Natural killer cell (primary cell): ENCODE results near the gene ABTB2. TPM values are rescaled to one million over a fixed set of nuclear protein-coding genes. Genes with fewer than 3 reads are reported as not detected.

Experiments
- ATAC-seq, 3 donors: fragments of 150-1000 bp in 2 of 3; fragments of 200-7000 bp in 1 of 3; cut with Tn5 transposase; 1 replicate in 1 of 3; 2 replicates in 2 of 3; pipeline ENCODE4 v1.10.0; 2021; ENCODE audit warnings: mild to moderate bottlenecking in 2 of 3, moderate library complexity in 2 of 3
- DNase-seq, 2 donors: peaks; one replicate each; pipeline versions ENCODE4 v3.0.0 to v3.0.0-alpha.2; 2013 to 2021; ENCODE audit warnings: mixed read lengths in 1 of 2
- H3K27ac ChIP-seq: one replicate; pipeline ENCODE4 v1.5.1; 2013; ENCODE audit warnings: mild to moderate bottlenecking, low read length
- H3K27me3 ChIP-seq: one replicate; pipeline ENCODE4 v1.6.1; 2013; ENCODE audit warnings: low read length; ENCODE audit not compliant: control insufficient read depth, insufficient read depth
- H3K36me3 ChIP-seq: one replicate; pipeline ENCODE4 v1.6.1; 2013; ENCODE audit warnings: low read length; ENCODE audit not compliant: control insufficient read depth, insufficient read depth
- H3K4me1 ChIP-seq: one replicate; pipeline ENCODE4 v1.6.1; 2013; ENCODE audit warnings: low read length; ENCODE audit not compliant: control insufficient read depth, insufficient read depth
- H3K4me3 ChIP-seq: one replicate; pipeline ENCODE4 v1.5.1; 2013; ENCODE audit warnings: low read length
- H3K9me3 ChIP-seq: one replicate; pipeline ENCODE4 v1.6.1; 2013; ENCODE audit warnings: low read length; ENCODE audit not compliant: control insufficient read depth, insufficient read depth
- H3K27ac Mint-ChIP-seq, 2 donors: one replicate each; pipeline ENCODE4 v1.8.0; 2022; ENCODE audit warnings: mild to moderate bottlenecking in 2 of 2, mixed read lengths in 2 of 2, moderate library complexity in 1 of 2
- H3K27me3 Mint-ChIP-seq, 2 donors: one replicate each; pipeline ENCODE4 v1.8.0; 2022; ENCODE audit warnings: low read depth in 2 of 2, mixed read lengths in 2 of 2
- H3K36me3 Mint-ChIP-seq: one replicate; pipeline ENCODE4 v1.8.0; 2022; ENCODE audit warnings: mixed read lengths
- H3K4me1 Mint-ChIP-seq, 2 donors: one replicate each; pipeline ENCODE4 v1.8.0; 2022; ENCODE audit warnings: mixed read lengths in 2 of 2
- H3K4me3 Mint-ChIP-seq: one replicate; pipeline ENCODE4 v1.8.0; 2022; ENCODE audit warnings: mild to moderate bottlenecking, moderate library complexity, mixed read lengths
- H3K9me3 Mint-ChIP-seq, 2 donors: one replicate each; pipeline ENCODE4 v1.8.0; 2022; ENCODE audit warnings: mixed read lengths in 2 of 2
- WGBS: methylation state at CpG from one replicate; pipeline ENCODE4 v1.1.7; 2013; ENCODE audit warnings: missing lambda C conversion rate; ENCODE audit not compliant: insufficient coverage; 5-methylcytosine and 5-hydroxymethylcytosine counted together
- intact Hi-C: fragments of 100-400 bp; cut with micrococcal nuclease; formaldehyde crosslinking; loops from one replicate; pipeline ENCODE4 v1.14.2; 2022
- total RNA-seq, 4 donors: library from RNA; stranded (reverse); fragments of 120-200 nt in 1 of 4; gene quantifications; one replicate each; pipeline versions ENCODE4 v1.2.3 to v1.2.4, GENCODE V29; 2013 to 2022
- TF ChIP-seq, protein P1 (sequence below): fragments of 200-600 bp; IDR thresholded peaks from one replicate; pipeline ENCODE4 v1.8.0; 2022; ENCODE audit warnings: antibody characterized with exemption

The ABTB2 gene
- total RNA-seq, 3 donors from 2014 or later (not counting 1 experiment from before 2014, with no cell fraction given), result 0.65 to 1.7 (median 1.1) TPM

DNA sequence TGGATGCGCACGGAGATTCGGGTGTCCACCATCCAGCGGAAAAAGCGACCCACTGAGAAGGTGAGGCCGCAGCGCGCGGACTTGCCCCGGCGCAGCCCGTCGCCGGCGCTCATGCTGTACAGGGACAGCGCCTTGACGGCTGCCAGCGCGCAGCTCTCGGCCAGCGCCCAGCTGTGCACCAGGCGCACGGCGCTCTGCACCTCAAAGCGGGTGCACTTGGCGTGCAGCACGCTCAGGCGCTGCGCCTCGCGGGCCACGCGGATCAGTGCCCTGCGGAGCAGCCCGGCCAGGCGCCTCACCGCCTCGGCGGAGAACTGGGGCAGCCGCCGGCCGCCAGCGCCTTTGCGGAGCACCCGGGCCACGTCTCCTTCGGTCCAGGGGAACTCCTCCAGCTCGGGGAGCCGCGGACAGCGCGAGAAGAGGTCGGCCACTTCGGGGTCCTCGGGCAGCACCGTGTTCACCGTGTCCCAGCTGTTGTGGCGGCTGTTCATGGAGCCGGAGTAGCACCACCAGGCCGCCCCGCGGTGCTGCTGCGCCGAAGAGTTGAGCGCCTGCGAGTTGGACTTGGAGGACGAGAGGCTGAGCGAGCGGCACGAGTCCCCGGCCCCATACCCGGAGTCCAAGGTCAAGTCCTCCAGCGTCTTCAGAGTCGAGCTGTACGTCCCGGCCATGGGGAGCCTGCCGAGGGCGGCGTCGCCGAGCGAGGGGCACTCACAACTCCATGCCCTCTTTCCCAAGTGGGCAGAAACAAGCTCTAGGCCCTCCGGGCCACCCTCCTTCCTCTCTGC lies 703 bp downstream of the ABTB2 start:
- H3K36me3 ChIP-seq, result no peaks in the 10 kb centered on the region
- intact Hi-C loops, result loop anchor here (5.0 kb wide), 1 partner anchor 305 kb away; the partner anchor contains the start of gene CAPRIN1
- H3K4me3 ChIP-seq, result peak overlapping the region; percentile 29
- no peaks in the 10 kb centered on the region for H3K36me3 Mint-ChIP-seq
- H3K4me1 ChIP-seq, result peaks cover 28% of the 10 kb centered on the region
- H3K9me3 ChIP-seq, result no peaks in the 10 kb centered on the region
- H3K27me3 Mint-ChIP-seq, result peaks cover 36 to 62% of the 10 kb centered on the region in 2 donors
- TF ChIP-seq, protein P1, sequence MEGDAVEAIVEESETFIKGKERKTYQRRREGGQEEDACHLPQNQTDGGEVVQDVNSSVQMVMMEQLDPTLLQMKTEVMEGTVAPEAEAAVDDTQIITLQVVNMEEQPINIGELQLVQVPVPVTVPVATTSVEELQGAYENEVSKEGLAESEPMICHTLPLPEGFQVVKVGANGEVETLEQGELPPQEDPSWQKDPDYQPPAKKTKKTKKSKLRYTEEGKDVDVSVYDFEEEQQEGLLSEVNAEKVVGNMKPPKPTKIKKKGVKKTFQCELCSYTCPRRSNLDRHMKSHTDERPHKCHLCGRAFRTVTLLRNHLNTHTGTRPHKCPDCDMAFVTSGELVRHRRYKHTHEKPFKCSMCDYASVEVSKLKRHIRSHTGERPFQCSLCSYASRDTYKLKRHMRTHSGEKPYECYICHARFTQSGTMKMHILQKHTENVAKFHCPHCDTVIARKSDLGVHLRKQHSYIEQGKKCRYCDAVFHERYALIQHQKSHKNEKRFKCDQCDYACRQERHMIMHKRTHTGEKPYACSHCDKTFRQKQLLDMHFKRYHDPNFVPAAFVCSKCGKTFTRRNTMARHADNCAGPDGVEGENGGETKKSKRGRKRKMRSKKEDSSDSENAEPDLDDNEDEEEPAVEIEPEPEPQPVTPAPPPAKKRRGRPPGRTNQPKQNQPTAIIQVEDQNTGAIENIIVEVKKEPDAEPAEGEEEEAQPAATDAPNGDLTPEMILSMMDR, result no peak
- ATAC-seq, result peak; percentile 11 to 30 (median 23)
- H3K9me3 Mint-ChIP-seq, result no peaks in the 10 kb centered on the region
- peak overlapping the region in 1 of 2 donors; percentile 66 for H3K27ac Mint-ChIP-seq
- H3K4me3 Mint-ChIP-seq, result peak overlapping the region; percentile 96
- under 1% methylated on average over 83 of the region's 83 CpGs for WGBS
- peaks cover 22% of the 10 kb centered on the region for H3K27me3 ChIP-seq
- peak; percentile 45 to 73 for DNase-seq
- peaks cover 28 to 43% of the 10 kb centered on the region in 2 donors for H3K4me1 Mint-ChIP-seq
- H3K27ac ChIP-seq, result no peak overlapping the region

DNA sequence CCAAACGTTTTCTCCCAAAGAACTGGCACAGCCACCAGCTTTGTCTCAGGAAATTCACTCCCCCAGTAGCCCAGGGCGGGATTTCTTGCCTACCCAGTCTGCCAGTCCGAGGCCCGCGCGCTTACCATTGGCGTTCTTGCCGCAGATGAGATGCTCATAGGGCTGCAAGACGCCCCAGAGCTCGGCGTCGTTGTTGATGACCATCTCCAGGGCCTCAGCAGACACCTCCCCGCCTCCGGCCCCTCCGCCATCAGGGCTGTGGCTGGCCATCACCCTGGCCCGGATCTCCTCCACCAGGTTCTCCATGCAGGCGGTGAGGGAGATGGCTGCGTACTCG lies 1.3 kb downstream of the ABTB2 start:
- Mint-ChIP-seq H3K27me3 (peaks cover 38 to 67% of the 10 kb centered on the region in 2 donors), H3K36me3 (no peaks in the 10 kb centered on the region), H3K27ac (no peak overlapping the region), H3K4me3 (peak overlapping the region; percentile 96), H3K4me1 (peaks cover 28 to 43% of the 10 kb centered on the region in 2 donors), H3K9me3 (no peaks in the 10 kb centered on the region)
- H3K27ac ChIP-seq, result no peak overlapping the region
- TF ChIP-seq, protein P1, result no peak
- peaks cover 28% of the 10 kb centered on the region for H3K4me1 ChIP-seq
- H3K4me3 ChIP-seq, result no peak overlapping the region
- no peaks in the 10 kb centered on the region for H3K36me3 ChIP-seq
- H3K27me3 ChIP-seq, result peaks cover 22% of the 10 kb centered on the region
- DNase-seq (peak in 1 of 2 donors; percentile 18), ATAC-seq (no peak)
- no peaks in the 10 kb centered on the region for H3K9me3 ChIP-seq
- 9% methylated on average over 19 of the region's 19 CpGs for WGBS
- intact Hi-C loops, result loop anchor here (5.0 kb wide), 1 partner anchor 304 kb away; the partner anchor contains the start of gene CAPRIN1

GRCh38 chr11:34356130-34356529 lies 1.7 kb downstream of the ABTB2 start:
- Mint-ChIP-seq H3K36me3 (no peaks in the 10 kb centered on the region), H3K27ac (no peak overlapping the region), H3K27me3 (peaks cover 38 to 68% of the 10 kb centered on the region in 2 donors), H3K4me1 (peaks cover 28 to 43% of the 10 kb centered on the region in 2 donors), H3K4me3 (peak overlapping the region; percentile 96), H3K9me3 (no peaks in the 10 kb centered on the region)
- Histone ChIP-seq H3K27ac (no peak overlapping the region), H3K4me1 (peaks cover 28% of the 10 kb centered on the region), H3K36me3 (no peaks in the 10 kb centered on the region), H3K4me3 (no peak overlapping the region), H3K27me3 (peaks cover 22% of the 10 kb centered on the region), H3K9me3 (no peaks in the 10 kb centered on the region)
- ATAC-seq (no peak), DNase-seq (no peak)
- TF ChIP-seq, protein P1, result no peak
- intact Hi-C loops, result loop anchor here (5.0 kb wide), 1 partner anchor 304 kb away; the partner anchor contains the start of gene CAPRIN1
- 37% methylated on average over 5 of the region's 7 CpGs for WGBS
